ENCODE results near the gene LRRC32.

The LRRC32 gene

DNA sequence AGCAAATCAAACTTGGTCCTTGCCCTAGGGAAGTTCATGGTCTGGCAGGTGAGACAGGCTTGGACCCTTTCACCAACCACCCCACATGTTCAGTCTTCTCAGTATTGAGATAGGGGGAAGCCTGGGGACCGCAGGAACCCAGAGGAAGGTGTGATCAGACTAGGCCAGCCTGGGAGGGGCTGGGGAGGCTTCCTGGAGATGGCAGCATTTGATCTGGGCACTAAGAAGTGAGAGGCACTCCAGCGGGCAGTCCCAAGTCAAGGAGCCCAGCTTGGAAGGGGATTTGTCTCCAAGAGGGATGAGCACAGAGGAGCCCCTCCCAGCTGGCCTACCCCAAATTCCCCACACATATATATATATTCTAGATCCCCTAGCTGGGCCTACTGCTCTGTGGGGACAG is 5.4 kb downstream of the LRRC32 start (continued):
- TF ChIP-seq ESRRG (CRISPR knock-in tag; IDR thresholded peaks at IDR 0.05): no peak
- TF ChIP-seq ZC3H10 (CRISPR knock-in tag; IDR thresholded peaks at IDR 0.05): no peak
- no peak for TF ChIP-seq TSHZ2 (CRISPR knock-in tag; IDR thresholded peaks at IDR 0.05)

GRCh38 chr11:76664578-76665061 is 5.9 kb downstream of the LRRC32 start:
- no peak for TF ChIP-seq BACH2 (CRISPR knock-in tag; IDR thresholded peaks at IDR 0.05; ENCODE audit: borderline replicate concordance)
- TF ChIP-seq ZNF70 (CRISPR knock-in tag; IDR thresholded peaks at IDR 0.05): no peak
- TF ChIP-seq TOX (CRISPR knock-in tag; IDR thresholded peaks at IDR 0.05; ENCODE audit: borderline replicate concordance): no peak
- no peak for TF ChIP-seq ZNF8 (CRISPR knock-in tag; IDR thresholded peaks at IDR 0.05)
- no peak for TF ChIP-seq POU6F1 (CRISPR knock-in tag; IDR thresholded peaks at IDR 0.05; ENCODE audit: borderline replicate concordance, low read depth)
- TF ChIP-seq CSRNP3 (CRISPR knock-in tag; IDR thresholded peaks at IDR 0.05): no peak
- no peak for TF ChIP-seq CSDC2 (CRISPR knock-in tag; IDR thresholded peaks at IDR 0.05)
- no peak for TF ChIP-seq CREB5 (CRISPR knock-in tag; IDR thresholded peaks at IDR 0.05; ENCODE audit: low read depth)
- no peak for TF ChIP-seq TCF4 (CRISPR knock-in tag; IDR thresholded peaks at IDR 0.05; ENCODE audit: borderline replicate concordance)
- TF ChIP-seq OSR1 (CRISPR knock-in tag; IDR thresholded peaks at IDR 0.05): no peak
- TF ChIP-seq PATZ1 (CRISPR knock-in tag; IDR thresholded peaks at IDR 0.05; ENCODE audit: borderline replicate concordance): no peak
- TF ChIP-seq ARNTL (CRISPR knock-in tag; IDR thresholded peaks at IDR 0.05; ENCODE audit: borderline replicate concordance, low read depth): no peak
- ATAC-seq: no peak

- no peak for TF ChIP-seq ARNTL (CRISPR knock-in tag; IDR thresholded peaks at IDR 0.05; ENCODE audit: borderline replicate concordance, low read depth)
- no peak for TF ChIP-seq PATZ1 (CRISPR knock-in tag; IDR thresholded peaks at IDR 0.05; ENCODE audit: borderline replicate concordance)
- no peak for TF ChIP-seq ZFP30 (CRISPR knock-in tag; IDR thresholded peaks at IDR 0.05)
- no peak for TF ChIP-seq ZNF565 (CRISPR knock-in tag; conservative IDR thresholded peaks at IDR 0.05; ENCODE audit: low read depth)
- no peak for TF ChIP-seq BACH2 (CRISPR knock-in tag; IDR thresholded peaks at IDR 0.05; ENCODE audit: borderline replicate concordance)
- no peak for ATAC-seq
These were observed 6.6 kb downstream of the LRRC32 start for GRCh38 chr11:76663912-76664440.

Measured in SK-N-SH treated with all-trans-retinoic acid at 6 μM for 48 hours (cell line).